IPS-18c (cell line): ENCODE measurements around the gene C5orf58.
"Not testable (repeated sequence)": the region's sequence is repeated elsewhere in the genome, so short reads cannot be mapped to it uniquely, and the experiment has no call there.

Experiments used
- H3K4me3 ChIP-seq: 2 replicates; pipeline ENCODE4 v1.7.0; 2013; ENCODE audit warnings: low read depth, mild to moderate bottlenecking, low read length, moderate library complexity; ENCODE audit not compliant: insufficient read depth
- H3K9me3 ChIP-seq: one replicate; pipeline ENCODE4 v1.6.1; 2013; ENCODE audit warnings: mild to moderate bottlenecking, low read length, moderate library complexity; ENCODE audit not compliant: control insufficient read depth, insufficient read depth

C5orf58 gene

GRCh38 chr5:170218726-170219125 is 14.1 kb upstream of the C5orf58 start:
- H3K4me3 ChIP-seq, result no peak overlapping the region
- H3K9me3 ChIP-seq, result no peaks in the 10 kb centered on the region

- Histone ChIP-seq H3K4me3 (no peak overlapping the region), H3K9me3 (no peaks in the 10 kb centered on the region)
Measured at GRCh38 chr5:170219615-170220014, 13.2 kb upstream of the C5orf58 start.

GRCh38 chr5:170220191-170220590 is 12.6 kb upstream of the C5orf58 start:
- no peak overlapping the region for H3K4me3 ChIP-seq
- H3K9me3 ChIP-seq, result no peaks in the 10 kb centered on the region

GRCh38 chr5:170221327-170221741 is 11.5 kb upstream of the C5orf58 start:
- Histone ChIP-seq H3K9me3 (no peaks in the 10 kb centered on the region), H3K4me3 (no peak overlapping the region)

- H3K4me3 ChIP-seq, result no peak overlapping the region
- no peaks in the 10 kb centered on the region for H3K9me3 ChIP-seq
Measured at GRCh38 chr5:170223360-170223759, 9.4 kb upstream of the C5orf58 start.

- H3K9me3 ChIP-seq, result no peaks in the 10 kb centered on the region
Measured at GRCh38 chr5:170223906-170224305, 8.9 kb upstream of the C5orf58 start.

GRCh38 chr5:170225326-170226128 is 7.3 kb upstream of the C5orf58 start:
- H3K4me3 ChIP-seq, result no peak overlapping the region
- H3K9me3 ChIP-seq, result no peaks in the 10 kb centered on the region

More at GRCh38 chr5:170223906-170224305, 8.9 kb upstream of the C5orf58 start:
- H3K4me3 ChIP-seq, result no peak overlapping the region

GRCh38 chr5:170226129-170226615 is 6.6 kb upstream of the C5orf58 start:
- Histone ChIP-seq H3K9me3 (no peaks in the 10 kb centered on the region), H3K4me3 (no peak overlapping the region)

- H3K4me3 ChIP-seq, result no peak overlapping the region
- H3K9me3 ChIP-seq, result no peaks in the 10 kb centered on the region
Measured at GRCh38 chr5:170226661-170227060, 6.1 kb upstream of the C5orf58 start.

- Histone ChIP-seq H3K9me3 (no peaks in the 10 kb centered on the region), H3K4me3 (no peak overlapping the region)
Measured at GRCh38 chr5:170228762-170229435, 3.9 kb upstream of the C5orf58 start.

GRCh38 chr5:170233358-170233892 is 640 bp downstream of the C5orf58 start:
- no peaks in the 10 kb centered on the region for H3K9me3 ChIP-seq
- no peak overlapping the region for H3K4me3 ChIP-seq

- H3K9me3 ChIP-seq, result no peaks in the 10 kb centered on the region
- H3K4me3 ChIP-seq, result no peak overlapping the region
Measured at GRCh38 chr5:170235876-170236864, 3.4 kb downstream of the C5orf58 start.

- H3K4me3 ChIP-seq, result no peak overlapping the region
- no peaks in the 10 kb centered on the region for H3K9me3 ChIP-seq
Measured at GRCh38 chr5:170238456-170239196, 5.8 kb downstream of the C5orf58 start.

GRCh38 chr5:170245436-170245835 is 12.7 kb downstream of the C5orf58 start:
- not testable (repeated sequence) for H3K4me3 ChIP-seq, H3K9me3 ChIP-seq

GRCh38 chr5:170246126-170246870 is 13.5 kb downstream of the C5orf58 start:
- Histone ChIP-seq H3K4me3 (no peak overlapping the region), H3K9me3 (no peaks in the 10 kb centered on the region)

GRCh38 chr5:170247363-170247762 is 14.6 kb downstream of the C5orf58 start:
- Histone ChIP-seq H3K4me3 (no peak overlapping the region), H3K9me3 (no peaks in the 10 kb centered on the region)
